ENCODE results near the gene FH.

DNA sequence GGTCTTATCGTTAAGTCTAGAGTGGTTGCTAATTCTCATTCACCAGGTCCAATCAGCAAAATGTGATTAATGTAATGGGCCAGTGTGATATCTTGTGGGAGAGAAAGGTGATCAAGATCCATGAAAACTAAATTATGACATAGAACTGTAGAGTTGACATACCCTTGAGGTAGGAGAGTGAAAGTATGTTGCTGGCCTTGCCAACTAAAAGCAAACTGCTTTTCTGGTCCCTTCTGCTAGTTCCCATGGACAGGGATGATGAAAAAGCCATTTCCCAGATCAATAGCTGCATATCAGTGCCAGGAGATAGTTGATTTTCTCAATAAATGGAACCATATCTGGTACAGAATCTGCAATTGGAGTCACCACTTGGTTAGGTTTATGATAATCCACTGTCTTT, 65.8 kb downstream of the FH start:
- TF ChIP-seq, protein P1, sequence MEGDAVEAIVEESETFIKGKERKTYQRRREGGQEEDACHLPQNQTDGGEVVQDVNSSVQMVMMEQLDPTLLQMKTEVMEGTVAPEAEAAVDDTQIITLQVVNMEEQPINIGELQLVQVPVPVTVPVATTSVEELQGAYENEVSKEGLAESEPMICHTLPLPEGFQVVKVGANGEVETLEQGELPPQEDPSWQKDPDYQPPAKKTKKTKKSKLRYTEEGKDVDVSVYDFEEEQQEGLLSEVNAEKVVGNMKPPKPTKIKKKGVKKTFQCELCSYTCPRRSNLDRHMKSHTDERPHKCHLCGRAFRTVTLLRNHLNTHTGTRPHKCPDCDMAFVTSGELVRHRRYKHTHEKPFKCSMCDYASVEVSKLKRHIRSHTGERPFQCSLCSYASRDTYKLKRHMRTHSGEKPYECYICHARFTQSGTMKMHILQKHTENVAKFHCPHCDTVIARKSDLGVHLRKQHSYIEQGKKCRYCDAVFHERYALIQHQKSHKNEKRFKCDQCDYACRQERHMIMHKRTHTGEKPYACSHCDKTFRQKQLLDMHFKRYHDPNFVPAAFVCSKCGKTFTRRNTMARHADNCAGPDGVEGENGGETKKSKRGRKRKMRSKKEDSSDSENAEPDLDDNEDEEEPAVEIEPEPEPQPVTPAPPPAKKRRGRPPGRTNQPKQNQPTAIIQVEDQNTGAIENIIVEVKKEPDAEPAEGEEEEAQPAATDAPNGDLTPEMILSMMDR (conservative IDR thresholded peaks at IDR 0.05; ENCODE audit: low read depth, low read length), result no peak
- TF ChIP-seq EZH2 (IDR thresholded peaks at IDR 0.05; ENCODE audit: borderline replicate concordance, low read depth, low read length, poor library complexity, severe bottlenecking), result no peak

Measured in A673 (cell line).